Stimulated activated CD8-positive, alpha-beta memory T cell treated with anti-CD3 and anti-CD28 coated beads, Interleukin-15, amount 100 ng/mL, for 48 hours (primary cell): Measurements from ENCODE around the gene INTS1.

Experiments
- DNase-seq, 2 donors: peaks; one replicate each; pipeline ENCODE4 v3.0.0-alpha.2; 2020; ENCODE audit warnings: low read depth in 2 of 2

The INTS1 gene

DNA sequence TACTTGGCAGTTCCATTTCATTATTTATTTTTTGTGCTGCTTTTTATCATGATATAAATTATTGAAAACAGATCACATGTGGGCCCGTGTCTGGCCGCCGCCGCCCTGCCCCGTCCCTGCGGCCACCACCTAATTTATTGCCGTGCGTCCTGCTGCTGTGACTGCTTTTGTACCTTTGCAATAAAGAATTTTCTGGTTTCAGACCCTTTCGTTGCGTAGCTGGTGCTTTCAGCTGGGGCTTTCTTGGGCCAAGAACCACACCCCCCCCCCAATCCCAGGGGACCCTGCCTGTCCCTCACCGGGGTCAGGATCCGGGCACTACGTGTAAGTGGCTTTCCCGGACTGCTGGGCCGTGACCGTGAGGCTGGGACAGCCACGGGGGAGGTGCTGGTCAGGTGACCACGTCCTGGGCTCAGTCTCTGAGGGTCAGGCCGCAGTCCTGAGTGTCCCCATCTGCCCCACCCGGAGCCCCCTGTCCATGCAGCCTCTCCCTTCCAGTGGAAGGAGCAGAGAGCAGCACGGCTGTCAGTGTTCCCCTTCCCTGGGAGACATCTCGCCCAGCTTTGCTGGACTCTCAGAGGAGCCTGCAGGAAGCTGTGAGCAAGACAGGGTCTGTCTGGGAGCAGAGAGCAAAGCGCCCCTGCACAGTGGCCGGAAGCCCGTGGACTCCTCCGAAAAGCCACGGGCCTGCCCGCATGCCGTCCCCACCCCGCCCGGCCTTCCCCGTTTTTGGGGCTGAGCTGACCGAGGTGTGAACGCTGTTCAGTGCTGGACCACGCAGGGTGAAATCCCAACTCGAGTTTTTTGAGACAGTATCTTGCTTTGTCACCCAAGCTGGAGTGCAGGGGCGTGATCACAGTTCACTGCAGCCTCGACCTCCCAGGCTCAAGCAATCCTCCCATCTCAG is 38.9 kb upstream of the INTS1 start:
- DNase-seq, result no peak

DNA sequence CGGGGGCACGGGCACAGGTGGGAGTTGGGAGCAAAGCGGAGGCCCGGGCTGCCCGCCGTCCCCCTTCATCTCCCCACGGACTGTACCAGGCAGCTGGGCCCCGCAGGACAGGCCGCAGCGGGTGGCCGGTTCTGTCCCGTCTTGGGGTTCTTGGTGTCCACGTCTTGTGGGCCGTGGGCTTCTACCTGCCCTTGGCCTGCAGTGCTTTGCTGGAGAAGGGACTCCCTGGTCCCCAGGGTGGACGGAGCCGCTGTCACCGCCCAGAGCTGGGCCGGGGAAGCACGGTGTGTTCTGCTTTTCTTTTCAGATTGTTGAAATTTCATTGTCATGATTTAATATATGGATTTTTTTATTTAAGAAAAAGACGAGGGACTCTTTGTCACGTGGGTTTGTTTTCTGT is 38.1 kb upstream of the INTS1 start:
- no peak for DNase-seq

DNA sequence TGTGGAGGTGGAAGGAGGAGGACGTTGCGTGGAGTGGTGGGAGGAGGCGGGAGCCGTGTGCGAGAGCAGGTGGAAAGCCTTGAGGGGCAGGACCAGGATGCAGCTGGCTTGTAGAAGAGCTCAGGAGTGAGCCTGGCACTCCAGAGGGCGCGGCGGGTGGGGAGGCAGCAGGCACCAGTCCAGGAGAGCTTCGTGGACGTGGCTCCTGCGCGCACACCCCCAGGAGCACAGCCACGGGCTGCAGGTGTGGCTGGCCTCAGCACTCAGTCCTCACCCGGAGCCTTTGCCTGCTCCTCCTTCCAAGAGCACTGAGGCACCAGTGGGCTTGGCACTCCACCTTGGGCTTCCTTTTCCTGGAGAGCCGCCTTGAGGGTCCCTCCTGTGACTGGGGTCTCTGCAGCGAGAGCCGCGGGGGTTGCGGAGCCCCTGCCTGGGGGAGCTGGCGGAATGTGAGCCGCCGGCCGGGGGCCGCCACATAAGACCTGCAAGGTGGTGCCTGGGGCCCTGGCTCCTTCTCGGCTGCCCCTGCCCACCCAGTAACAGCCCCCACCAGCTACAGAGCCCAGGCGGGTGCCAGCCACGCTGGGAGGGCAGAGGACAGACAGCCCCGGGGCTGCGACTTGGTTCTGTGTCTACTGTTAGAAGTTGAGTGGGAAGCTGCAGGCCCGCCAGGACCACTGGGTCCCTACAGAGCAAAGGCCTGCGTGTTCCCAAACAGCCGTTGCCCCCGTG is 37.4 kb upstream of the INTS1 start:
- DNase-seq, result no peak

DNA sequence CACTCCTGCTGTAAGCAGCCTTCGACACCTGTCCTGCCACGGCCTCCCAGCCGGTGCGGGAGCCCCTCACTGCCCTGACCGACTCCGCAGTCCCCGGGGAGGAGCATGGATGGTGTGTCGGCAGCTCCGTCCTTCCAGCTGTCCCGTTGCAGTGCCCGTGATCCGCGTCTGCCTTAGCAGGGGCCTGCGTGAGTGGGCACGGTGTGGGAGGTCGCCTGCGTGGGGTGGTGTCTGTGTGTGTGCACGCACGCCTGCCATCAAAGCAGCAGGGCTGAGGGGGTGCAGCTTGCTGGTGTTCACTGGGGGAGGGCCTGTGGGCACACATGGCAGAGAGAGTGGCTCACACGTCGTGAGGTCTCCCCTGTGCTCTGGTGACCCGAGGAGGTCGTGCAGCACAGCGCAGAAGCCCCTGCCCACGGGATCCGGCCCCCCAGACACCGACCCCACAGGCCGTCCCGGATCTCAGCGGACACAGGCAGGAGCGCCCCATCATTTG is 36.6 kb upstream of the INTS1 start:
- no peak for DNase-seq

DNA sequence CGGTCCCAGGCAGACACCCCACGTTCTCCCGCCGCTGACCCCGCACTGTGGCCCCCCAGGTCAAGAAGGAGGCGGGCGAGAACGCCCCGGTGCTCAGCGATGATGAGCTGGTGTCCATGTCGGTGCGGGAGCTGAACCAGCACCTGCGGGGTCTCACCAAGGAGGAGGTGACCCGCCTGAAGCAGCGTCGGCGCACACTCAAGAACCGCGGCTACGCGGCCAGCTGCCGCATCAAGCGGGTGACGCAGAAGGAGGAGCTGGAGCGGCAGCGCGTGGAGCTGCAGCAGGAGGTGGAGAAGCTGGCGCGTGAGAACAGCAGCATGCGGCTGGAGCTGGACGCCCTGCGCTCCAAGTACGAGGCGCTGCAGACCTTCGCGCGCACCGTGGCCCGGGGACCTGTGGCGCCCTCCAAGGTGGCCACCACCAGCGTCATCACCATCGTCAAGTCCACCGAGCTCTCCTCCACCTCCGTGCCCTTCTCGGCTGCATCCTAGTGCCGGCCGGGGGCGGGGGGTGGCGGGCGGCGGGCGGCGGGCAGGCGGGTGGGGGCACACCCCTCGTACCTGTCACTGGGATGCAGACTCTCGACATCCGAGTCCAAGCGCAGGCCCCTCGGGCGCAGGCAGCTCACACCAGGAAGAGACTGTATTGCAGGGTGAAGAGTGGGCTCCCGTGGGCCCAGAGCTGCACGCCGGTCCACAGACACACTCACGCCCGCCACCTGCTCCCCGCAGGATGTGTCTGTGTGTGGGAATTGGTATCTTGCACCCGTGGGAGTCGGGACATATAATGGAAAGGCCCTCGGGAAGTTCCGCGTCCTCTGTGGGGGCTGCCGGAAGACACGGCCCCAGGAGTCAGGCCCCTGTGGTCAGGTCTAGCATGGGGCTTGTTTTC is 35.9 kb upstream of the INTS1 start:
- no peak for DNase-seq

DNA sequence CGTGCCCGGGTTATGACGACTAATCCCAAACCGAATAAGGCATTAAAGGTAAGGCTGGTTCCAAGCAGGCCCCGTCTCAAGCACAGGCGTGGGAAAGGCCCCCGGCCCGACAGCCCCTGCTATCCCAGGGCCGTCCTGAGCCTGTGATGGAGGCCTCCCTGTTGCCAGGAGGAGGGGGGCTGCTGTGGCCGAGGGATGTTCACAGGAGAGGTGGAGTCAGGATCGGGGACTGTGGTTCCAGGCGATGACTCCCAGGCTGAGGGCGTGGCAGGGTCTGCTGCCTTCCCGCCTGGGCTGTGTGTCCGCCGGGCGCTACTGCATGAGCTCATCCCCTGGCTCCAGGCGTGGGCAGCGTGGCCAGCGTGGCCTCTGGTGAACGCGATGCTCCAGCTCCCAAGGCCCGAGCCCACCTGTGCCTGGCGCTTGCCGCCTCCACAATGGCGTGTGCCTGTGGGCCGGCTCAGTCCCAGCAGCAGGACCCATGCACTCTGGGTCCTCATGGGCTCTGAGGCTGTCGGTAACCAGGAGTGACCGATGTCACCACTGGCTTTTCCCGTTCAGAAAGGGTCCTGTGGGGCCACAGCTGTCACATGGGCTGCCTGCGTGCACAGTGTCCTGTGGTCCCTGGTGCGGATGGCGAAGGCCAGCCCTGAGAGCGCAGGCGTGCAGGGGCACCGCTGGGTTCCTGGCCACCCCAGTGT is 35.1 kb upstream of the INTS1 start:
- DNase-seq, result no peak

DNA sequence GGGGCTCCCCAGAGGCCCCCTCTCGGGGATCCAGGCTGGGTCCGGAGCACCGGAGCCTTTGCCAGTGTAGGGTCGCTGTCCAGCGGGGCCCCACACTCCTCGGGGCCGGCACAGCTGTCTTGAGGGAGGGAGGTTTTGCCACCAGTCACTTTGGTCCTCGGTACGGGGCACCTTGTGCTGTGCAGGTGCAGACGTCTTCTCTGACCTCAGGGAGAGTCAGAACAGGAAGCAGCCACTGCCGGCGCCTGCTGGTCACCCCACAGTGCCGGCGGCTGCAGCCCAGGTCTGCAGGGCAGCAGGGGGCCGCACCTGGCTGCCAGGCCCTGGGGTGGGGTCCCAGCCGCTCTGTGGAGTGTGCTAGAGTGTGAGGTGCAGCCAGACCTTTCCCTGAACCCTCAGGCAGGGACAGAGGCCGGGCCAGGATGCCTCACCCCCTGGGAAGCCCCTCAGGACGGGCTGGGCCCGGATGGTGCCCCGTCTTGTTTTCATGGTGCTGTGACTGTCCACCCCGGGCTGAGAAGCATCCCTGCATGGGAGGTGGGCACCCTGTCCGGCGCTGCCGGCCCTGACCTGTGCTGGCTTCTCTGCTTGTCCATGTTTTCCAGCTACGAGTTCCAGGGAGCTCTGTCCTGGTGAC is 34.5 kb upstream of the INTS1 start:
- DNase-seq, result no peak

DNA sequence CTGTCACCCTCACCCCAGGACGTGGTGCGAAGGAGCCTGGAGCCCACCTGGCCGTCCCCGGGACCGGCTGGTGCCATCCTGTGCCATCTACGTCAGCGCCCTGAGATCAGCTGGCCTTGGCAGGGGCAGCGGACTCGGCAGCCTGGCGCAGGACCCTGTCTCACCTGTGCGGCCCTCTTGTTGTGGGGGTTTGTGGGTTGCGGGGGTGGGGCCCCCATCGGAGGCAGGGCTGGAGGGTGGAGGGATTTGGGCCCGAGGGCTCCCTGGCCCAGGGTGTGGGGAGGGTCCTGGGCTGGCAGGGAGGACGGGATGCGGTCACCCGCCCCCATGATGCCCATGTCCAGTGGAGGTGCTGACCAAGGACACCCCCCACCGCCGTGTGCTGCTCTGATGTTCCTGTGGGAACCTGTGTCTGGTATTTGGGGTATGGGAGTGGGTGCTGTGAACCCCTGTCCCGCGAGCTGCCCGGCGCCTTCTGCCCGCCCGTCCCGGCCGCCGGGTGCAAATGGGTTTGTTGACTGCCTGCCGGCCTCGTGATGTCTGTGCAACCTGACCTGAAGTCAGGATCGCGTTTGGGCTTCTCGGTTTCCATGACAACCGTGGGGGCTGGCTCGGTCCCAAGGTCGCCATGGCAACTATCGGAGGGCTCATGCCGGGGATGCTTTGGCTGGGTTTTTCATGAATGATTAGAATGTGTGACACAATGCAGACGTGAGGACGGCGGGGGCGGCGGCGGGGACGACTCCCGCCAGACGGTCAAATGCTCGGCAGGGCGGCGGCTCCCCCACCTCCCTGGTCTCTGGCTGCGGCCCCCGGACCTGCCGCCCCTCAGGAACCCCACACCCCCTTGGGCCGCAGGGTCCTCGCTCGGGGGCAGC is 33.6 kb upstream of the INTS1 start:
- no peak for DNase-seq

DNA sequence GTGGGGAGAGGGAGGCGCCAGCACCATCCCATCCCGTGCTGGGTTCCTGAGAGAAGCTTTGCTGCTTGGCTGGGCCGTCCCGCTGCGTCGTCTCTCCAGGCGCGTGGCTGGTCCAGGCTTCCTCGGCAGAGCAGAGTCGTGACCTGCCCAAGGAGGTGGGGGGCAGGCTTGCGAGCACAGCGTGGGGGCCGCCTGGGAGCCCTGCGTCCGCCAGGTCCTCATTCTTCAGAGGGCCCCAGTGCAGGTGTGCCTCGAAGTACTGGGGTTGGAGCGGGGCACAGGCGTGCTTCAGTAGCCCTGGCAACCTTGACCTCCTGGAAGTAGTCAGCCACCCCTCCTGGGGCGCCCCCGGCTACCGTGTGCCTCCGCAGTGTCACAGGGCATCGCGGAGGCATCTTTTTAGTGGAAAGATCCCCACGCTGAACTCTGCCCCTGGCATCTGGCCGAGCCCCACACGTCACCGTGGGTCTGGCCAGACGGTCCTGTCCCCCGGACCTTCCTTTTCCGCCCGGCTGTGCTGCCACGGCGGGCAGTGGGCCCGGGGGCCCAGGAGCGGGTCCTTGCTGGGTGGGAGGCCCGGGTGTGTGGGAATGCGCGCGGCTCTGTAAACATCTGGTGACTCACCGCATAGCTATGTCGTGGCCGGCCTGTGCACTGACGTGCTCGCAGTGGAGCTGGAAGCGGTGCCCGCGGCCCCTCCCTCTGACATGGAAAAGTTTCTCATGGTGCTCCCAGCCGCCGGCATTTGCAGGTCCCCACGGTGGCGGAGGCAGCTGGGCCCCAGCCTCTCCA is 32.8 kb upstream of the INTS1 start:
- DNase-seq, result no peak

DNA sequence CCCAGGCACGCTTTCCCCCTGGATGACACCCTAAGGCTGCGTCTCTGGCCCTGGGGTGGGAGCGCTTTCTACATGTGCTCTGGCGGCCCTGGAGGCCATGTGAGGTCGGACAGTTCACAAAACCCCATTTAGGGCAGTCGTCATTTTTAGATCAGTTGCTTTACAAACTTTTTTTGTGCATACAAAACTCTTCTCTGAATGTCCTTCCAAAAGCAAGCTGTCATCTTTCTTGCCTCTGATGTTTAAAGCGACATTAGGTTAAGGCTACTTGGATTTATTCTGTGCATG is 32.2 kb upstream of the INTS1 start:
- DNase-seq, result no peak

DNA sequence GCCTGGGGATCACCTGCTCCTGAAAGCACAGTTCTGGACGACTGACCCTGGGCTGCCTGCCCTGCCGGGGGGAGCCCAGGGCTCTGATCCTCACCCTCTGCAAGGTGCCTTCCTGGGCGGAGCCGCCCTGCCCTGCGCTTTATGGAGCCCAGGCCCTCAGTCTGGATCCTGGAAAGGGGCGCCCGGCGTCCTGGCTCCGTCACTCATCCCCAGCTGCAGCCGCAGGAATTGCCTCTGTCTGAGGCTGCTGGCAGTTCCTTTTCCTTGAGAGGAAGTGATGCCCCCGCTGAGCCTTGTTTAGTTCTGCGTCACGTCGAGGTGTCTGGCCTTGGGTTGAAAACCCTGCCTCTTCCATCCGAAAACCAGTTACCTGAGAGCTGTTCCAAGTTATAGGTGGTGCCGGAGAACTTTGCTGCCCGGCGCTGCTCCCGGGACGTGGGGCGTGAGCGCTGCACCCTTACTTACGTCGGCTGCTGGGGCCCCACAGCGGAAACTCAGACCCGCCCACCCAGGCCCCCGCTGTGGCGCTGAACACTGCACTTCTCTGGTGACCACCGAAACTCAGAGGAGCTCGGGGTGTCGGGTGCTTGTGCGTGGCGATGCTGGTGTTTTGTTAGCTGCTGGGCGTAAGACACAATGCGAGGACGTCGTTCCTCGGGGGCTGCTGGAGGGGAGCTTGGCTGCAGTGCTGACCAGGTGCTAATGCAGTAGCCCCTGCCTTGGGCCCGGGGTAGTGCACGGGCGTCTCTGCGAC is 31.7 kb upstream of the INTS1 start:
- DNase-seq, result no peak

DNA sequence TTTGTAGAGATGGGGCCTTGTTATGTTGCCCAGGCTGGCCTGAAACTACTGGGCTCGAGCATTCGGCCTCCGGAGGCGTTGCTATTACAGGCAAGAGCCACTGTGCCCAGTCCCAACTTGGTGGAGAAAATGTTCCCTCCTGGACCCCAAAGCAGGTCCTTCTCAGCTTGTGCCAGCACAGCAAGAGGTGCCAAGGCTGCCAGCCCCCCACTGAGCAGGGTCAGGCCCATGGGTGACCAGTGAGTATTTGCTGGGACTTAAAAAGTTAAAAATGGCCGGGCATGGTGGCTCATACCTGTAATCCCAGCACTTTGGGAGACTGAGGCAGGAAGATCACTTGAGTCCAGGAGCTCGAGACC is 30.9 kb upstream of the INTS1 start:
- DNase-seq, result no peak

DNA sequence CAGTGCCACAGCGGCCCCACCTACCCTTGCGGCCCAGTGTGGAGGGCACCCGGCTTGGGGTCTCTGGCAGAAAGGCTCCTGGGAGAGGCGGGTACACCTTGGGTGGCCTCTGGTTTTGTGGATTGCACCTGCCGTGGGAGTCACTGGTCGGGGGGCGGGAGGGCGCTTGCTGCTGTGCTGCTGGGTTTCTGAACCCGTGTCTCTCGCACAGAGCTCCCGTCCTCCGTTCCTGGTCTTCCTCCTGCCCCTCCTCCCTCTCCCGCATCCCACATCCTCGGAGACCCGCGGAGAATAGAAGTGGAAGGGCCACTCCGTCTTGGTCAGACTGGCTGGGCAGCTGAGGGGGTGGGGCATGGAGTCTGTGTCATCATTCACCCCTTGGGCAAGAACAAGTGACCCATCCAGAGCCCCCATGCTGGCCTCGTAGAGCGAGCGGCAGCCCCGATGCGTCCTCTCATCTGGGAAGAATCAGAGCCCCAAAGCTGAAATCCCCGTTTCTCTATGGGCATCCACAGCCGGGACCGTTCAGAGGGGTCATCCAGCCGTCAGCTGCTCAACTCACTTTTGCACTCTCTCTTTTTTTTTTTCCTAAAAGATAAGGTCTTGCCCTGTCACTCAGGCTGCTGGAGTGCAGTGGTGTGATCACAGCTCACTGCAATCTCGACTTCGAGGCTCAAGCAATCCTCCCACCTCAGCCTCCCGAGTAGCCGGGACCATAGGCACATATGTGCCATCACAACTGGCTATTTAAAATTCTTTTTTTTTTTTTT is 30.3 kb upstream of the INTS1 start:
- no peak for DNase-seq

DNA sequence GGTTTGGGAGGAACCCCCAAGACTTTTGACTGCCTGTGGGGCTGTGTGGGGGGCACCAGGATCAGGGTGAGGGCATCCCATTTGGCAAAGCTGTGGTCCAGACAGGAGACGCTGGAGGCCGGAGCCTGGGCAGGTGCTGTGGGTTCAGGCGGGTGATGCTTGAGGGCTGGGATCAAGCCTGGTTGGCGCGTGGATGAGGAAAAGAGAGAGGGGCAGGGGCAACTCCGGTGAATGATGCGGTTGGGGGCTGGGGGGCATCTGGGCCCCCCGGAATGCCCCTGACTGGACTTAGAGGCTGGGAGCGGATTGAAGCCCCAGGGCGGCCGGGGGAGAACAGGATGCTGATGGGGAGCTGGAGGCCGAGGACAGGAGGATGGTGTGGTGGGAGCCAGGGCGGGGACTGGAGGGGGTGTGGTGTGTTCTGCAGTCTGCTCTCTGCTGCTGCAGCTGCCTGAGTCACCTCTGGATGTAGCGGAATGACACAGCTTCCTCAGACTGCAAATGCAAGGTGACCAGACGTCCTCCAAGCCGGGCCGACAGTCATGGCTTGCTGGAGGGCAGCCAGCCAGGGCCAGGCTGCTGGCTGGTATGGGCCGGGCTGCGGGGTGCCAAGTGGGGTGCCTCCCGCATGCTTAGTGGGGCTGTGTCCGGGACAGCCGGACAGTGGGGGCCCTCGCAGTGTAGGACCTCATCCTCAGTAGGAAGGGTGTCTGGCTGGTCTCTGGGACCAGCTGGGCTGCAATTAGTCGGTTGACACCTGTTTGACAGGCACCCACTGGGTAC is 29.5 kb upstream of the INTS1 start:
- peak in 1 of 2 donors; percentile 34 for DNase-seq

DNA sequence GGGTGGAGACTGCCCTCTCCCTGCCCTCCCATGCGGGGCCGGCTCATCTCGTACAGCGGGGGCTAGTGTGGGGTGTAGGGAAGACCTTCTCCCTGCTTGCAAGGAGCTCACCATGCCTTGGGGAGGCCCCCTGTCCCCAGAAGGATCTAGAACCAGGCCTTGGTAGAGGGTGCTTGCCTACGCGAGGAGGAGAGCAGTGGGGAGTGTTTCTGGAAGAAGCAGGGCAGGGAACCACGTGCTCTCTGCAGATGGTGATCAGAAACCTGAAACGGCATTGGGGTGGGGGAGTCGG is 29.0 kb upstream of the INTS1 start:
- no peak for DNase-seq

DNA sequence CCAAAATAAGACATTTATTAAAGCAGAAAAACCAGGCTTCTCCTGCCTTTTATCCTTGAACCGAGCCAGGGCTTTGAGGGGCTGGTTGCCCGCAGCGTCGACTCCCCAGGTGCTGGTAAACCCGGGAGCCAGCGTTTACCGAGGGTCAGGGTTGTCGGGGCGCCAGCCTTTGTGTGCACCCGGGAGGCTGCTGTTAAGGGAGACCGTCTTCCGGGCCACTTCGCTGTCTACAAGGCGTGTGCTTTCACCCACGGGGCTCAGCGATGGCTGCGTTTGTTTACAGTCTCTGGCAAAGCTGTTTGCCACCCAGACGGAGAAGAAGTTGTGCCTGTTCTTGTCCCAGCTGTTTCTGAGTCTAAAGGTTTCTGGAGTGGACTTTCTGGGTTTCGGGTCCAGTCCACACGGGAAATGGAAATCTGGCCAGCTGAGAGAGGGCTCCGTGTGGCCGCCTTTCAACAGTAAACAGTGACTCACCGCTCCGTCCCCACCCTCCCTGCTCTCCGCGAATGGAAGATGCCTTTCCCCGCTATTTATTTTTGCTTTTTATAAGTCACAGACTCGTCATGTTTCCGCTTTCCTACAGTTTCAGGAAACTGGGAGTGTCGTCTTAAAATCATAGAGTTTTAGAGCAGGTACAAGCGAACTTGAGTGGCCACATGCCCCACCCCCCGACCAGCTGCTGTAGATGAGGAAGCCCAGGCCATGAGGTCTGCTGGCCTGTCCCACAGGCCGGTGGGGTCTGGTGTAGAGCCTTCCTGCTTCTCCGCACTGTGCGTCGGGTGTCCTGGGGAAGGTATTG is 28.5 kb upstream of the INTS1 start:
- DNase-seq, result no peak
